Retinal pigment epithelial cell (primary cell): Measurements from ENCODE around the gene DENND1B.

Experiments used
- DNase-seq: peaks from one replicate; pipeline ENCODE4 v3.0.0-alpha.2; 2010; ENCODE audit warnings: low read depth
- H3K4me3 ChIP-seq: 2 replicates; pipeline ENCODE4 v1.5.1; 2011; ENCODE audit warnings: mild to moderate bottlenecking, low read length, control low read depth, moderate library complexity
- CTCF ChIP-seq: conservative IDR thresholded peaks from 2 replicates; pipeline ENCODE4 v1.5.1; 2011; ENCODE audit warnings: low read depth, low read length, control low read depth, inconsistent platforms

Gene DENND1B

GRCh38 chr1:197686702-197687355 lies 88.5 kb downstream of the DENND1B start:
- DNase-seq, result no peak
- TF ChIP-seq CTCF, result no peak
- no peak overlapping the region for H3K4me3 ChIP-seq

GRCh38 chr1:197686231-197686630 lies 89.0 kb downstream of the DENND1B start:
- DNase-seq, result no peak
- H3K4me3 ChIP-seq, result no peak overlapping the region
- TF ChIP-seq CTCF, result no peak

- DNase-seq, result no peak
- H3K4me3 ChIP-seq, result no peak overlapping the region
- no peak for TF ChIP-seq CTCF
Observed at GRCh38 chr1:197685785-197686184, 89.5 kb downstream of the DENND1B start.

- no peak overlapping the region for H3K4me3 ChIP-seq
- no peak for DNase-seq
- TF ChIP-seq CTCF, result no peak
Observed at GRCh38 chr1:197683895-197684553, 91.3 kb downstream of the DENND1B start.

- H3K4me3 ChIP-seq, result no peak overlapping the region
- DNase-seq, result no peak
- TF ChIP-seq CTCF, result no peak
Observed at GRCh38 chr1:197683280-197683679, 92.0 kb downstream of the DENND1B start.

- DNase-seq, result no peak
- TF ChIP-seq CTCF, result no peak
- no peak overlapping the region for H3K4me3 ChIP-seq
Observed at GRCh38 chr1:197680311-197680710, 95.0 kb downstream of the DENND1B start.

GRCh38 chr1:197677752-197678295 lies 97.5 kb downstream of the DENND1B start:
- TF ChIP-seq CTCF, result no peak
- H3K4me3 ChIP-seq, result no peak overlapping the region
- DNase-seq, result no peak
